Measurements from ENCODE around the gene CAB39L. TPM values are rescaled to one million over a fixed set of nuclear protein-coding genes. Genes with fewer than 3 reads are reported as not detected.

CAB39L gene
- total RNA-seq, 1 donor from 2014 or later = 8.8 TPM

DNA sequence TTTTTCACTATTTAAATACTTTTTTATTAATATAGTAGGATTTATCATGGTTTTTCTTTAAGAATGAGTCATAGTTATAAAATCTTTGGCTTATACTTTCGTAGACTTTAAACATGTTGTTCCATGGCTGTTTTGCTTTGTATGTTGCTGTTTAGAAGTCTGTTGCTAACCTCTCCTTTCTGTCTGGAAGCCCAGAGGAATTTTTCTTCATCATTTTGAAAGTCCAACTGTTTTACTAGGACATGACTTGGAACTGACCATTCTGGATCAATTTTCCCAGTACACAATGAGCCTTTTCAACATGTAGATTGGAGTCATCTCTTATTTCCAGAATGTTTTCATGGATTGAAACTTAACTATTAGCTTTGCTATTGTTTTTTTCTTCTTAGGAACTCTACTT, 7.9 kb downstream of the CAB39L start:
- Mint-ChIP-seq H3K27ac (no peak overlapping the region), H3K4me3 (ENCODE audit: low read depth) (no peak overlapping the region), H3K4me1 (ENCODE audit: low read depth) (no peaks in the 10 kb centered on the region), H3K36me3 (ENCODE audit: insufficient read depth) (peaks cover 4% of the 10 kb centered on the region), H3K9me3 (ENCODE audit: low read depth) (no peaks in the 10 kb centered on the region), H3K27me3 (no peaks in the 10 kb centered on the region)
- no peak for DNase-seq (ENCODE audit: low spot score, unreplicated experiment)
- TF ChIP-seq, protein P1, sequence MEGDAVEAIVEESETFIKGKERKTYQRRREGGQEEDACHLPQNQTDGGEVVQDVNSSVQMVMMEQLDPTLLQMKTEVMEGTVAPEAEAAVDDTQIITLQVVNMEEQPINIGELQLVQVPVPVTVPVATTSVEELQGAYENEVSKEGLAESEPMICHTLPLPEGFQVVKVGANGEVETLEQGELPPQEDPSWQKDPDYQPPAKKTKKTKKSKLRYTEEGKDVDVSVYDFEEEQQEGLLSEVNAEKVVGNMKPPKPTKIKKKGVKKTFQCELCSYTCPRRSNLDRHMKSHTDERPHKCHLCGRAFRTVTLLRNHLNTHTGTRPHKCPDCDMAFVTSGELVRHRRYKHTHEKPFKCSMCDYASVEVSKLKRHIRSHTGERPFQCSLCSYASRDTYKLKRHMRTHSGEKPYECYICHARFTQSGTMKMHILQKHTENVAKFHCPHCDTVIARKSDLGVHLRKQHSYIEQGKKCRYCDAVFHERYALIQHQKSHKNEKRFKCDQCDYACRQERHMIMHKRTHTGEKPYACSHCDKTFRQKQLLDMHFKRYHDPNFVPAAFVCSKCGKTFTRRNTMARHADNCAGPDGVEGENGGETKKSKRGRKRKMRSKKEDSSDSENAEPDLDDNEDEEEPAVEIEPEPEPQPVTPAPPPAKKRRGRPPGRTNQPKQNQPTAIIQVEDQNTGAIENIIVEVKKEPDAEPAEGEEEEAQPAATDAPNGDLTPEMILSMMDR (IDR thresholded peaks at IDR 0.05; ENCODE audit: unreplicated experiment) = no peak

DNA sequence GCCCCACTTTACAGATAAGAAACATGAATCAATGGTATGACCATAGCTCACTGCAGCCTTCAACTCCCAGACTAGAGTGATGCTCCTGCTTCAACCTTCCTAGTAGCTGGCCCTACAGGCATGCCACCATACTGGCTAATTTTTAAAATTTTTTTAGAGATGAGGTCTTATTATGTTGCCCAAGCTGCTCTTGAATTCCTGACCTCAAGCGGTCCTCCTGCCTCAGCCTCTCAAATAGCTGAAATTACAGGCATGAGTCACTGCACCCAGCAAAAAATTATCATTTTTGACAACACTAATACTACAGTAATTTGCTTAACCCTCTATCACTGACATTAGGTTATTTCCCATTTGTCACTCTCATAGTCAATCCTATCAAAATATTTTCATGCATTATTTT, 14.7 kb downstream of the CAB39L start:
- Mint-ChIP-seq H3K27ac (no peak overlapping the region), H3K9me3 (ENCODE audit: low read depth) (no peaks in the 10 kb centered on the region), H3K4me3 (ENCODE audit: low read depth) (no peak overlapping the region), H3K4me1 (ENCODE audit: low read depth) (no peaks in the 10 kb centered on the region), H3K36me3 (ENCODE audit: insufficient read depth) (peaks cover 9% of the 10 kb centered on the region), H3K27me3 (no peaks in the 10 kb centered on the region)
- DNase-seq (ENCODE audit: low spot score, unreplicated experiment) = no peak
- TF ChIP-seq, protein P1 (IDR thresholded peaks at IDR 0.05; ENCODE audit: unreplicated experiment) = no peak

DNA sequence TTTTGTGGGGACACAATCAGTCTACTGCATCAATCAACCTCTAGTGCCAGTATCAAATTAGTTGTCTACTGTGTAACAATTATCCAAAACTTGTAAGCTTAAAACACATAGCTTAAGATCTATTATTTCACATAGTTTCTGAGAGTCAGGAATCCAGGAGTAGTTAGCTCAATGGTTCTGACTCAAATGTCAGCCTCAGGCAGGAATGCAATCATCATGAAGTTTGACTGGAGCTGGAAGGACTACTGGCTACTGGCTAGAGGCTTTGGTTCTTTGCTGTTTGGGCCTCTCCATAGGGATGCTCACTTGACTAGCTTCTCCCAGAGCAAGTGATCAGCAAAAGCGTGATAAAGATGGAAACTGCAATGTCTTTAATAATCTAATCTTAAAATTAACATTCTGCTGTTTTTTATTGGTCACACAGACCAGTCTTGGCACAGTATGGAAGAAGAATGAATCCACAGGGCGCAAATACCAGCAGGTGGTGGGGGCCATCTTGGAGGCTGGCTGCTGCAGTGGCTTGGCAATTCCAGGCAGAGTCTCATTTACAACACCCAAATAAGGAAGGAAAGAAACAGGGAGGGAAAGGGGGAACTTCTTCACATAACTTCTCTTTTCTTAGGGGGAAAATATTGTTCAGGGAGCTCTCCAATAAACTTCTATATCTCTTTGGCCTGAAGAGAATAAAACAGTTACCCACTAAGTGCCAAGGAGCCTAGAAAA, 15.7 kb downstream of the CAB39L start:
- Mint-ChIP-seq H3K4me1 (ENCODE audit: low read depth) (no peaks in the 10 kb centered on the region), H3K27ac (no peak overlapping the region), H3K36me3 (ENCODE audit: insufficient read depth) (peaks cover 5% of the 10 kb centered on the region), H3K4me3 (ENCODE audit: low read depth) (no peak overlapping the region), H3K9me3 (ENCODE audit: low read depth) (no peaks in the 10 kb centered on the region), H3K27me3 (no peaks in the 10 kb centered on the region)
- DNase-seq (ENCODE audit: low spot score, unreplicated experiment) = no peak
- TF ChIP-seq, protein P1 (IDR thresholded peaks at IDR 0.05; ENCODE audit: unreplicated experiment) = no peak

DNA sequence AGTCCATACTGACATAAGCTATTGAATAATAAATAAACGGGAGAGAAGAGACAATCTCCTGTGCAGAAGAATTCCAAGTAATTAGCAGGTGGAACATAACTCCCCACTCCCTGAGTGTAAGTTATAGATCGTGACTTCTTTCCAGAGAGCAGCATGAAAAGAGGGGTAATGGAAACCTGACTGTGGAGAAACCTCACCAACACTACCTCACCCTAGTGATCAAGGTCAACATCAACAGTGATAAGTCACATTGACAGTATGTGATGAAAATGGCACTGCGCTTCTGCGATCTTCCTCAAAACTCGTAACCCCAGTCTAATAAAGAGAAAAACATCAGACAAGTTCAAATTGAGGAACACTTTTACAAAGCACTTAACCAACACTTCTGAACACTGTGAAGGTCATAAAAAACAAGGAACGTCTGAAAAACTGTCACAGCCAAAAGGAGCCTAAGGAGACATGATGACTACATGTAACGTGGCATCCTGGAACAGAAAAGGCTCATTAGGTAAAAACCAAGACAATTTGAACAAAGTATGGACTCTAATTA, 19.8 kb downstream of the CAB39L start:
- Mint-ChIP-seq H3K27me3 (no peaks in the 10 kb centered on the region), H3K36me3 (ENCODE audit: insufficient read depth) (peaks cover 5% of the 10 kb centered on the region), H3K4me1 (ENCODE audit: low read depth) (peaks cover 1% of the 10 kb centered on the region), H3K9me3 (ENCODE audit: low read depth) (no peaks in the 10 kb centered on the region), H3K27ac (no peak overlapping the region), H3K4me3 (ENCODE audit: low read depth) (no peak overlapping the region)
- no peak for DNase-seq (ENCODE audit: low spot score, unreplicated experiment)
- TF ChIP-seq, protein P1 (IDR thresholded peaks at IDR 0.05; ENCODE audit: unreplicated experiment) = no peak

DNA sequence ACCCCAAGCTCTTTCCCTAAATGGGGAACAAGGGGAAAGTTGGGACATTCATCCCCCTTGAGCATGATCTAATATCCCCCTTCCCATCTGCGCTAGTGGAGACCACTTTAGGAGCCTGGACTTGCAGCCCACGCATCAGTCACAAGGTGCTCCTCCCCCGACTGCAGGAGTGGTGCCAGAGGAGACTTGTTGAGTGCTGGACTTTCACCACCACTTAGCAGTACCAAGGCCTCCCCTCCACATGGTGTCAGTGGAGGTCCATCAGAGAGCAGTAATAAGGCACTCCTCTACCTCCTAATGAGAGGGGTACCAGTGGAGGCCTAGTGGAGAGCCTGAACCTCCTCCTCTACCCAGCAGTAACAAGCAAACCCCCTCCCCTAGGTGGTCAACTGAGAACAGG, 22.5 kb downstream of the CAB39L start:
- Mint-ChIP-seq H3K9me3 (ENCODE audit: low read depth) (no peaks in the 10 kb centered on the region), H3K27me3 (no peaks in the 10 kb centered on the region), H3K36me3 (ENCODE audit: insufficient read depth) (no peaks in the 10 kb centered on the region), H3K4me3 (ENCODE audit: low read depth) (no peak overlapping the region), H3K4me1 (ENCODE audit: low read depth) (peaks cover 1% of the 10 kb centered on the region), H3K27ac (no peak overlapping the region)
- TF ChIP-seq, protein P1 (IDR thresholded peaks at IDR 0.05; ENCODE audit: unreplicated experiment) = no peak
- no peak for DNase-seq (ENCODE audit: low spot score, unreplicated experiment)

Measured in progenitor cell of endocrine pancreas (in vitro differentiated cells).